IMR-90 (cell line): ENCODE results near the gene CALCOCO2. TPM values are rescaled to one million over a fixed set of nuclear protein-coding genes. Genes with fewer than 3 reads are reported as not detected.

Experiments used
- ATAC-seq: fragments of 200-7000 bp; cut with Tn5 transposase; 2 replicates; pipeline ENCODE4 v1.9.1; 2020; ENCODE audit warnings: low read depth, mild to moderate bottlenecking, moderate library complexity
- BruUV-seq: library from RNA; stranded (reverse); fragments of 400-500 nt; replicated peaks from 2 replicates; lab custom pipeline; 2021; lab: Mats Ljungman, UMichigan
- CTCF ChIA-PET: fragments of 300-600 bp; formaldehyde crosslinking; extraction: SDS; loops from one replicate; lab custom pipeline; 2021; ENCODE audit warnings: antibody characterized with exemption; lab: Yijun Ruan, JAX
- POLR2A ChIA-PET: fragments of 300-600 bp; sonication (Branson Sonifier 250); formaldehyde crosslinking; loops from one replicate; lab custom pipeline; 2022; ENCODE audit warnings: antibody characterized with exemption; ENCODE audit not compliant: unreplicated experiment; lab: Charles Lee
- DNase-seq: peaks from one replicate; pipeline ENCODE4 v3.0.0; 2013
- H2AFZ ChIP-seq: replicated peaks from 2 replicates; pipeline ENCODE3; 2013; ENCODE audit warnings: low read length, mild to moderate bottlenecking; ENCODE audit not compliant: poor library complexity
- H2AK5ac ChIP-seq: 2 replicates; pipeline ENCODE4 v1.6.1; 2013; ENCODE audit warnings: low read depth, low read length, inconsistent platforms
- H2AK9ac ChIP-seq: replicated peaks from 2 replicates; pipeline ENCODE3; 2013; ENCODE audit warnings: mild to moderate bottlenecking, low read depth, low read length, moderate library complexity; ENCODE audit not compliant: poor library complexity
- H2BK120ac ChIP-seq: 2 replicates; pipeline ENCODE4 v1.6.1; 2013; ENCODE audit warnings: low read depth, low read length, inconsistent platforms
- H2BK15ac ChIP-seq: 3 replicates; pipeline ENCODE4 v1.6.1; 2013; ENCODE audit warnings: low read depth, low read length, inconsistent platforms
- H2BK20ac ChIP-seq: 2 replicates; pipeline ENCODE4 v1.6.1; 2013; ENCODE audit warnings: low read depth, mild to moderate bottlenecking, inconsistent platforms, low read length, moderate library complexity
- H2BK5ac ChIP-seq: 2 replicates; pipeline ENCODE4 v1.6.1; 2013; ENCODE audit warnings: mild to moderate bottlenecking, low read depth, low read length, inconsistent platforms; ENCODE audit not compliant: poor library complexity, severe bottlenecking
- H3K14ac ChIP-seq: replicated peaks from 2 replicates; pipeline ENCODE4 v1.6.1; 2013; ENCODE audit warnings: low read depth, low read length, inconsistent platforms
- H3K18ac ChIP-seq: 2 replicates; pipeline ENCODE4 v1.6.1; 2013; ENCODE audit warnings: low read depth, low read length, control low read depth
- H3K23ac ChIP-seq: 2 replicates; pipeline ENCODE4 v1.6.1; 2013; ENCODE audit warnings: low read depth, low read length, inconsistent platforms
- H3K27ac ChIP-seq: 2 replicates; pipeline ENCODE4 v1.5.1; 2013; ENCODE audit warnings: mild to moderate bottlenecking, control low read depth, low read length; ENCODE audit not compliant: insufficient read depth
- H3K27me3 ChIP-seq: 2 replicates; pipeline ENCODE4 v1.6.1; 2013; ENCODE audit warnings: low read length; ENCODE audit not compliant: control insufficient read depth, insufficient read depth
- H3K36me3 ChIP-seq: 2 replicates; pipeline ENCODE4 v1.6.1; 2013; ENCODE audit warnings: low read length, mixed read lengths; ENCODE audit not compliant: control insufficient read depth, insufficient read depth
- H3K4ac ChIP-seq: 2 replicates; pipeline ENCODE4 v1.6.1; 2013; ENCODE audit warnings: low read depth, low read length, inconsistent platforms
- H3K4me1 ChIP-seq: 2 replicates; pipeline ENCODE4 v1.6.1; 2013; ENCODE audit warnings: low read length, mixed read lengths; ENCODE audit not compliant: control insufficient read depth, insufficient read depth
- H3K4me2 ChIP-seq: 2 replicates; pipeline ENCODE4 v1.6.1; 2013; ENCODE audit warnings: low read depth, mild to moderate bottlenecking, control low read depth, low read length, moderate library complexity
- H3K4me3 ChIP-seq: 2 replicates; pipeline ENCODE4 v1.5.1; 2013; ENCODE audit warnings: low read depth, mild to moderate bottlenecking, control low read depth, low read length, moderate library complexity; ENCODE audit not compliant: insufficient read depth
- H3K56ac ChIP-seq: 2 replicates; pipeline ENCODE4 v1.6.1; 2013; ENCODE audit warnings: low read length, inconsistent platforms; ENCODE audit not compliant: insufficient read depth; ENCODE audit errors: extremely low read depth
- H3K79me1 ChIP-seq, 2 experiments: 2 replicates each; pipeline ENCODE4 v1.6.1; 2013; ENCODE audit warnings: low read length in 2 of 2, inconsistent platforms in 1 of 2, low read depth in 1 of 2
- H3K9ac ChIP-seq: 2 replicates; pipeline ENCODE4 v1.6.1; 2013; ENCODE audit warnings: low read depth, low read length, control low read depth
- H3K9me1 ChIP-seq: 2 replicates; pipeline ENCODE4 v1.6.1; 2013; ENCODE audit warnings: low read length, inconsistent platforms; ENCODE audit not compliant: insufficient read depth
- H3K9me3 ChIP-seq: 2 replicates; pipeline ENCODE4 v1.6.1; 2013; ENCODE audit warnings: low read length; ENCODE audit not compliant: control insufficient read depth, insufficient read depth
- H4K20me1 ChIP-seq: 2 replicates; pipeline ENCODE4 v1.6.1; 2013; ENCODE audit warnings: low read length, inconsistent platforms; ENCODE audit not compliant: insufficient read depth
- H4K5ac ChIP-seq: 2 replicates; pipeline ENCODE4 v1.6.1; 2013; ENCODE audit warnings: mild to moderate bottlenecking, low read depth, low read length, control low read depth
- H4K8ac ChIP-seq, 2 experiments: 2 replicates each; pipeline ENCODE4 v1.6.1; 2013; ENCODE audit warnings: low read depth in 2 of 2, low read length in 2 of 2, control low read depth in 1 of 2, inconsistent platforms in 1 of 2
- H4K91ac ChIP-seq: 2 replicates; pipeline ENCODE4 v1.6.1; 2013; ENCODE audit warnings: low read depth, low read length, inconsistent platforms; ENCODE audit not compliant: insufficient read depth
- BHLHE40 ChIP-seq: fragments of 150-350 bp; IDR thresholded peaks from 2 replicates; pipeline ENCODE4 v1.6.1; 2016; ENCODE audit warnings: mild to moderate bottlenecking, low read depth, low read length
- CEBPB ChIP-seq: IDR thresholded peaks from 2 replicates; pipeline ENCODE4 v1.6.1; 2012; ENCODE audit warnings: low read depth, low read length, improper control_type of control experiment
- CHD1 ChIP-seq: IDR thresholded peaks from 2 replicates; pipeline ENCODE4 v1.6.1; 2012; ENCODE audit warnings: low read depth, low read length, improper control_type of control experiment
- CTCF ChIP-seq: conservative IDR thresholded peaks from 2 replicates; pipeline ENCODE4 v1.5.1; 2012; ENCODE audit warnings: mild to moderate bottlenecking, low read depth, low read length, improper control_type of control experiment
- ELK1 ChIP-seq: fragments of 150-350 bp; IDR thresholded peaks from 2 replicates; pipeline ENCODE4 v1.6.1; 2016; ENCODE audit warnings: low read depth, mild to moderate bottlenecking, low read length, moderate library complexity, borderline replicate concordance
- MAFK ChIP-seq: IDR thresholded peaks from 2 replicates; pipeline ENCODE4 v1.6.1; 2012; ENCODE audit warnings: low read depth, low read length, improper control_type of control experiment
- MXI1 ChIP-seq: IDR thresholded peaks from 2 replicates; pipeline ENCODE4 v1.6.1; 2012; ENCODE audit warnings: low read depth, mild to moderate bottlenecking, low read length, moderate library complexity, borderline replicate concordance
- POLR2A ChIP-seq: IDR thresholded peaks from 2 replicates; pipeline ENCODE4 v1.6.1; 2012; ENCODE audit warnings: mild to moderate bottlenecking, low read depth, low read length
- RAD21 ChIP-seq: IDR thresholded peaks from 2 replicates; pipeline ENCODE4 v1.6.1; 2012; ENCODE audit warnings: low read length, improper control_type of control experiment
- RCOR1 ChIP-seq: IDR thresholded peaks from 2 replicates; pipeline ENCODE4 v1.6.1; 2012; ENCODE audit warnings: mild to moderate bottlenecking, low read length, improper control_type of control experiment; ENCODE audit not compliant: insufficient replicate concordance
- RFX5 ChIP-seq: IDR thresholded peaks from 2 replicates; pipeline ENCODE4 v1.8.0; 2012; ENCODE audit warnings: low read depth, mild to moderate bottlenecking, low read length, moderate library complexity
- SMC3 ChIP-seq: fragments of 150-350 bp; IDR thresholded peaks from 2 replicates; pipeline ENCODE4 v1.6.1; 2016; ENCODE audit warnings: low read depth, mild to moderate bottlenecking, antibody characterized with exemption, low read length, moderate library complexity
- USF2 ChIP-seq: fragments of 150-350 bp; IDR thresholded peaks from 2 replicates; pipeline ENCODE4 v1.6.1; 2017; ENCODE audit warnings: mild to moderate bottlenecking, antibody characterized with exemption, low read length, low read depth
- WGBS, 2 experiments: methylation state at CpG; one replicate each; pipeline versions ENCODE4 v1.1.5 to v1.1.7; 2013; ENCODE audit warnings: missing lambda C conversion rate in 2 of 2; ENCODE audit not compliant: insufficient read length in 1 of 2; ENCODE audit errors: extremely low coverage in 2 of 2; 5-methylcytosine and 5-hydroxymethylcytosine counted together
- dilution Hi-C: fragments of 300-500 bp; cut with HindIII; formaldehyde crosslinking; loops from one replicate; pipeline ENCODE4 v1.14.3; 2018; ENCODE audit warnings: low sequenced_read_pairs; ENCODE audit not compliant: unreplicated experiment
- in situ Hi-C: fragments of 300-500 bp; cut with MboI; formaldehyde crosslinking; loops from 3 replicates; pipeline ENCODE4 v1.14.3; 2019; ENCODE audit warnings: low sequenced_read_pairs, inconsistent platforms, mixed read lengths
- intact Hi-C: fragments of 100-400 bp; cut with micrococcal nuclease; formaldehyde crosslinking; loops from 2 replicates; pipeline ENCODE4 v1.10.0; 2022
- polyA plus RNA-seq, 3 experiments: library from polyadenylated mRNA; depleted of rRNA; stranded (reverse); fragments of >200 nt; gene quantifications; 2 replicates each; pipeline ENCODE4 v1.2.3, GENCODE V29; 2012; ENCODE audit warnings: low replicate concordance in 1 of 3
- total RNA-seq: library from RNA; depleted of rRNA; stranded (reverse); fragments of >200 nt; gene quantifications from 2 replicates; pipeline ENCODE4 v1.2.3, GENCODE V29; 2012

CALCOCO2 gene
- total and polyA plus RNA-seq, 2 of the 4 experiments (the other 2 are of a cell fraction), result 35.9 to 53.4 TPM

GRCh38 chr17:48905987-48906515 lies 75.2 kb downstream of the CALCOCO2 start:
- no peak overlapping the region for H2BK120ac ChIP-seq
- WGBS, 2 experiments, result 100% methylated on average over 2 of the region's 9 CpGs; no CpG with 5 or more reads in 1 of the 2 experiments
- POLR2A ChIA-PET, result interaction anchor here (1.4 kb wide), 1 partner anchor 13 kb away, joined by 3 read pairs; the partner anchor contains the start of gene ATP5MC1
- no peak overlapping the region for H2BK15ac ChIP-seq
- CTCF ChIA-PET, result no interaction called here
- no peak overlapping the region for H2BK5ac ChIP-seq
- DNase-seq, result no peak
- H2AK9ac ChIP-seq, result no peak overlapping the region
- no peak overlapping the region for H2AFZ ChIP-seq
- no peak overlapping the region for H3K4me2 ChIP-seq
- H3K14ac ChIP-seq, result no peak overlapping the region
- no peak for TF ChIP-seq CEBPB
- no peak for TF ChIP-seq USF2
- no peak for TF ChIP-seq POLR2A
- TF ChIP-seq ELK1, result no peak
- no peak for TF ChIP-seq CTCF
- no peak for TF ChIP-seq RCOR1
- no peak for TF ChIP-seq RAD21
- TF ChIP-seq MXI1, result no peak
- no peak for TF ChIP-seq SMC3
- no peak for TF ChIP-seq BHLHE40
- TF ChIP-seq CHD1, result no peak
- TF ChIP-seq MAFK, result no peak
- no peak for TF ChIP-seq RFX5
- no peak overlapping the region for H3K4me3 ChIP-seq
- no peak overlapping the region for H3K9ac ChIP-seq
- in situ Hi-C loops (no loop called here), intact Hi-C loops (no loop called here), dilution Hi-C loops (loop anchor here (25.0 kb wide), 1 partner anchor 131 kb away; no protein-coding TSS in a partner anchor)
- no peak overlapping the region for H3K27ac ChIP-seq
- no peak overlapping the region for H4K5ac ChIP-seq
- H4K91ac ChIP-seq, result no peak overlapping the region
- H3K4ac ChIP-seq, result no peak overlapping the region
- no peak overlapping the region for H2BK20ac ChIP-seq
- no peak overlapping the region for H3K56ac ChIP-seq
- peaks cover 6% of the 10 kb centered on the region for H3K36me3 ChIP-seq
- H3K4me1 ChIP-seq, result peaks cover 10% of the 10 kb centered on the region
- no peaks in the 10 kb centered on the region for H3K27me3 ChIP-seq
- no peak overlapping the region for H3K23ac ChIP-seq
- no peak overlapping the region for H4K8ac ChIP-seq
- no peak overlapping the region for H3K18ac ChIP-seq
- peaks cover 17% of the 10 kb centered on the region for H3K9me1 ChIP-seq
- no peak for ATAC-seq
- H3K9me3 ChIP-seq, result no peaks in the 10 kb centered on the region
- no TSS peak for BruUV-seq
- no peak overlapping the region for H2AK5ac ChIP-seq
- peaks cover 21% of the 10 kb centered on the region for H4K20me1 ChIP-seq
- peaks cover 13 to 29% of the 10 kb centered on the region in 2 experiments; a peak in 3 of 4 replicates for H3K79me1 ChIP-seq
